GM19467 (cell line): ENCODE results near the gene ULK1.

Source experiments
- ATAC-seq: cut with Tn5 transposase; IDR thresholded peaks from one replicate; pipeline ENCODE4 v1.9.1; 2021; ENCODE audit warnings: mild to moderate bottlenecking, moderate library complexity; ENCODE audit not compliant: unreplicated experiment

Gene ULK1

GRCh38 chr12:131894313-131894860 is at the start of gene ULK1:
Gene ULK1 (plus strand): TSS chr12:131894622. CDS start chr12:131895002, 380 bp downstream.
- peak; percentile 78 for ATAC-seq

- ATAC-seq = no peak
These were observed 49.8 kb upstream of the ULK1 start for GRCh38 chr12:131844656-131845055.

- ATAC-seq = no peak
These were observed 49.3 kb upstream of the ULK1 start for GRCh38 chr12:131845121-131845520.

GRCh38 chr12:131847456-131847855 is 47.0 kb upstream of the ULK1 start:
- no peak for ATAC-seq

GRCh38 chr12:131848753-131849152 is 45.7 kb upstream of the ULK1 start:
- no peak for ATAC-seq

GRCh38 chr12:131849700-131850553 is 44.5 kb upstream of the ULK1 start:
- no peak for ATAC-seq

- no peak for ATAC-seq
These were observed 43.4 kb upstream of the ULK1 start for GRCh38 chr12:131850856-131851559.

GRCh38 chr12:131851741-131852550 is 42.5 kb upstream of the ULK1 start:
- ATAC-seq = no peak

GRCh38 chr12:131852551-131853299 is 41.7 kb upstream of the ULK1 start:
- no peak for ATAC-seq

GRCh38 chr12:131853832-131854797 is 40.3 kb upstream of the ULK1 start:
- ATAC-seq = no peak

GRCh38 chr12:131854861-131855476 is 39.5 kb upstream of the ULK1 start:
- ATAC-seq = no peak

GRCh38 chr12:131855521-131856142 is 38.8 kb upstream of the ULK1 start:
- ATAC-seq = no peak

- no peak for ATAC-seq
These were observed 37.9 kb upstream of the ULK1 start for GRCh38 chr12:131856366-131857097.

GRCh38 chr12:131857908-131858850 is 36.2 kb upstream of the ULK1 start:
- ATAC-seq = no peak

GRCh38 chr12:131860472-131861260 is 33.8 kb upstream of the ULK1 start:
- no peak for ATAC-seq
